Prostate gland (tissue), 2 donors: ENCODE data around the gene IPP. TPM values are rescaled to one million over a fixed set of nuclear protein-coding genes. Genes with fewer than 3 reads are reported as not detected.

ENCODE experiments used
- DNase-seq: peaks from one replicate; pipeline ENCODE4 v3.0.0-alpha.2; 2019; ENCODE audit warnings: low spot score
- H3K27ac ChIP-seq, 2 donors: fragments of 200-600 bp; sonication (generic); 2 replicates each; pipeline ENCODE4 v1.5.1; 2017 to 2019
- H3K27me3 ChIP-seq: fragments of 200-600 bp; sonication (generic); replicated peaks from 2 replicates; pipeline ENCODE4 v1.5.1; 2019; ENCODE audit not compliant: insufficient read depth
- H3K36me3 ChIP-seq, 2 donors: fragments of 200-600 bp; sonication (generic); 1 replicate in 1 of 2; 2 replicates in 1 of 2; pipeline versions ENCODE4 v1.5.1 to v1.8.1; 2017 to 2019
- H3K4me1 ChIP-seq: fragments of 200-600 bp; sonication (generic); replicated peaks from 2 replicates; pipeline ENCODE4 v1.5.1; 2019
- H3K4me3 ChIP-seq, 2 donors: fragments of 200-600 bp; sonication (generic); 2 replicates each; pipeline ENCODE4 v1.5.1; 2017 to 2019
- H3K9me3 ChIP-seq: fragments of 200-600 bp; sonication (generic); 2 replicates; pipeline ENCODE4 v1.5.1; 2017
- POLR2A ChIP-seq: fragments of 450-650 bp; IDR thresholded peaks from one replicate; pipeline ENCODE4 v1.6.1; 2016; ENCODE audit warnings: antibody characterized with exemption, mild to moderate bottlenecking
- POLR2AphosphoS5 ChIP-seq: sonication (generic); formaldehyde crosslinking; IDR thresholded peaks from one replicate; pipeline ENCODE4 v1.6.1; 2017; ENCODE audit warnings: antibody characterized with exemption
- WGBS: methylation state at CpG from one replicate; pipeline ENCODE4 v1.1.5; 2018; 5-methylcytosine and 5-hydroxymethylcytosine counted together
- intact Hi-C: fragments of 100-400 bp; cut with DNase I; formaldehyde crosslinking; loops from one replicate; pipeline ENCODE4 v1.14.2; 2022
- total RNA-seq, 2 donors: library from RNA; depleted of rRNA; stranded (reverse); fragments of >200 nt; gene quantifications; one replicate each; pipeline ENCODE4 v1.1.0, GENCODE V29; 2016
- TF ChIP-seq, protein P1 (sequence below), 4 experiments: fragments of 200-600 bp in 2 of 4; fragments of 450-650 bp in 2 of 4; sonication (generic) in 2 of 4; IDR thresholded peaks; 1 replicate in 3 of 4; 2 replicates in 1 of 4; pipeline ENCODE4 v1.5.1; 2016 to 2019; ENCODE audit warnings: antibody characterized with exemption in 4 of 4, mild to moderate bottlenecking in 2 of 4, moderate library complexity in 2 of 4

Gene IPP
- total RNA-seq, 2 donors from 2014 or later = 14.8 to 16.1 TPM

DNA sequence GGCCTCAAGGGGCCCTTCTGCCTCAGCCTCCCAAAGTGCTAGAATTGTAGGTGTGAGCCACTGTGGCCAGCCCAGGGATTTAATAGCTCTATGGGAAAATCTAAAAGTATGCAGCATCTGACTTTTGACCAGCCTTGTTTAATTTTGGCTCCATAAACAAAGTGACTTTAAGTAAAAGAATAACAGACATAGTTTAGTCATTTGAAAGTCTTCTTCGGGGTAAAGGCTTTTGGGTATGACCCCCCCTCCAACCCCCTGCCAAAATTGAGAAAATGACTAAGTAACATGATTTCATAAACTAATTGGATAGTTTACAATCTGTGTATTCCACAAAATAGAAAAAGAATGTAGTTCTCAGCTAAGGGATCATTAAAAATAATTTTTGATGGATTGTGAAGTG, 81.1 kb downstream of the IPP start:
- Histone ChIP-seq H3K27me3 (no peaks in the 10 kb centered on the region), H3K27ac (no peak overlapping the region), H3K4me1 (no peaks in the 10 kb centered on the region), H3K4me3 (no peak overlapping the region), H3K36me3 (no peaks in the 10 kb centered on the region), H3K9me3 (no peaks in the 10 kb centered on the region)
- intact Hi-C loops = no loop called here
- no peak for DNase-seq
- no peak for TF ChIP-seq POLR2A
- TF ChIP-seq, protein P1, sequence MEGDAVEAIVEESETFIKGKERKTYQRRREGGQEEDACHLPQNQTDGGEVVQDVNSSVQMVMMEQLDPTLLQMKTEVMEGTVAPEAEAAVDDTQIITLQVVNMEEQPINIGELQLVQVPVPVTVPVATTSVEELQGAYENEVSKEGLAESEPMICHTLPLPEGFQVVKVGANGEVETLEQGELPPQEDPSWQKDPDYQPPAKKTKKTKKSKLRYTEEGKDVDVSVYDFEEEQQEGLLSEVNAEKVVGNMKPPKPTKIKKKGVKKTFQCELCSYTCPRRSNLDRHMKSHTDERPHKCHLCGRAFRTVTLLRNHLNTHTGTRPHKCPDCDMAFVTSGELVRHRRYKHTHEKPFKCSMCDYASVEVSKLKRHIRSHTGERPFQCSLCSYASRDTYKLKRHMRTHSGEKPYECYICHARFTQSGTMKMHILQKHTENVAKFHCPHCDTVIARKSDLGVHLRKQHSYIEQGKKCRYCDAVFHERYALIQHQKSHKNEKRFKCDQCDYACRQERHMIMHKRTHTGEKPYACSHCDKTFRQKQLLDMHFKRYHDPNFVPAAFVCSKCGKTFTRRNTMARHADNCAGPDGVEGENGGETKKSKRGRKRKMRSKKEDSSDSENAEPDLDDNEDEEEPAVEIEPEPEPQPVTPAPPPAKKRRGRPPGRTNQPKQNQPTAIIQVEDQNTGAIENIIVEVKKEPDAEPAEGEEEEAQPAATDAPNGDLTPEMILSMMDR (IDR thresholded peaks at IDR 0.05) = no peak
- TF ChIP-seq POLR2AphosphoS5 = no peak
- WGBS = 35% methylated on average over 1 of the region's 1 CpG

DNA sequence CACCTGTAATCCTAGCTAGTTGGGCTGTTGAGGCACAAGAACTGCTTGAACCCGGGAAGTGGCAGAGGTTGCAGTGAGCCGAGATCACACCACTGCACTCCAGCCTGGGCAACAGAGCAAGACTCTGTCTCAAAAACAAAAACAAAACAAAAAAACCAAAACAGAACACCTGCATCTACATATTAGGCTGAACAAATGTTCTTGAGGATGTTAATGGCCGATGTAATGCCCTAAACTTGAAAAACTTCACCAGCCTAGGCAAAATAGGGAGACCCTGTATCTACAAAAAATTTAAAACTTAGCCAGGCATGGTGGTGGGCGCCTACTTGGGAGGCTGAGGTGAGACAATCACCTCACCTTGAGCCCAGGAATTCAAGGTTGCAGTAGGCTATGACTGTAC, 81.9 kb downstream of the IPP start:
- 97% methylated on average over 4 of the region's 4 CpGs for WGBS
- Histone ChIP-seq H3K27me3 (no peaks in the 10 kb centered on the region), H3K9me3 (no peaks in the 10 kb centered on the region), H3K4me1 (no peaks in the 10 kb centered on the region), H3K4me3 (no peak overlapping the region), H3K27ac (no peak overlapping the region), H3K36me3 (no peaks in the 10 kb centered on the region)
- DNase-seq = no peak
- TF ChIP-seq POLR2A = no peak
- TF ChIP-seq POLR2AphosphoS5 = no peak
- TF ChIP-seq, protein P1 (IDR thresholded peaks at IDR 0.05) = no peak
- intact Hi-C loops = no loop called here

DNA sequence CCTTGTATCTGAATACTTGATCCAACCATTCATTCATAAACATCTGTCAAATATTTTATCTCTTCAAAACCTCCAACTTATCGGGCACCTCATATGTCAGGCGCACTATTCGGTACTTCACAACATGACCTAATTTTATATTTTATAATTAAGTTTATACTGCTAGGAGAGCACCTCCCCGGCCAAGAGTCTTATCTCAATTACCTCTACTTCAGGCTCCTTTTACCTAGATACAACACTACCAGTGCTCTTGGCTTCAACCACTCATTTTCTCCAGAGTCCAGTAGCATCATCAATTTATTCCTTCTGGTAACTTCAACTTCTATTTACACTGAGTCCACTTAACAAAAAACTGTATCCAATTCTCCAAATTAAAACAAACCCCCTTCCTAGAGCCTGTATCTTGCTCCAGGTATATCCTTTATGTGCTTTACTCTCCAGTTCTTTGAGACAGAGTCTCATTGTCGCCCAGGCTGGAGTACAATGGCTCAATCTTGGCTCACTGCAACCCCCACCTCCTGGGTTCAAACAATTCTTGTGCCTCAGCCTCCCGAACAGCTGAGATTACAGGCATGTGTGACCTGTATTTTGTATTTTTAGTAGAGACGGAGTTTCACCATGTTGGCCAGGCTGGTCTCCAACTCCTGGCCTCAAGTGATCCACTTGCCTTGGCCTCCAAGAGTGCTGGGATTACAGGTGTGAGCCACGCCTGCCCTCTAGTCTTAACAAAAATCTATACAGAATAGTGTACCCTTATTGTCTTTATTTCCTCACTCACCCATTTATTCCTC, 82.9 kb downstream of the IPP start:
- DNase-seq = no peak
- H3K9me3 ChIP-seq = no peaks in the 10 kb centered on the region
- WGBS = 89% methylated on average over 8 of the region's 8 CpGs
- no peak overlapping the region for H3K4me3 ChIP-seq
- no peaks in the 10 kb centered on the region for H3K36me3 ChIP-seq
- intact Hi-C loops = no loop called here
- no peak overlapping the region for H3K27ac ChIP-seq
- no peaks in the 10 kb centered on the region for H3K27me3 ChIP-seq
- no peaks in the 10 kb centered on the region for H3K4me1 ChIP-seq
- no peak for TF ChIP-seq POLR2AphosphoS5
- TF ChIP-seq, protein P1 (IDR thresholded peaks at IDR 0.05) = no peak
- TF ChIP-seq POLR2A = no peak

DNA sequence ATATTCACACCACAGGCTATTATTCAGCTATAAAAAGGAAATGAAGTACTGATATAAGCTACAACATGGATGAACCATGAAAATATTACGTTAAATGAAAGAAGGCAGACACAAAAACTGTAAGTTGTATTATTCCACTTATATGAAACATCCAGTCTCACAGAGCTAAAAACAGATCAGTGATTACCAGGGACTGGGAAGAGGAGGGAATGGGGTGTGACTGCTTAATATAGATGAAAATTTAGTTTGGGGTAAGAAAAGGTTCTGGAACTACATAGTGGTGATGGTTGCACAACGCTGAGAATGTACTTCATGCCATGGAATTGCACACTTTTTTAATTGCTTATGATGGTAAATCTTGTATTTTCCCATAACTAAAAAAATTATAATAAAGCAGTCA, 83.6 kb downstream of the IPP start:
- no peak overlapping the region for H3K4me3 ChIP-seq
- H3K36me3 ChIP-seq = no peaks in the 10 kb centered on the region
- DNase-seq = no peak
- H3K9me3 ChIP-seq = no peaks in the 10 kb centered on the region
- intact Hi-C loops = no loop called here
- no peaks in the 10 kb centered on the region for H3K27me3 ChIP-seq
- no peak overlapping the region for H3K27ac ChIP-seq
- H3K4me1 ChIP-seq = no peaks in the 10 kb centered on the region
- 92% methylated on average over 2 of the region's 2 CpGs for WGBS
- no peak for TF ChIP-seq POLR2AphosphoS5
- TF ChIP-seq, protein P1 (IDR thresholded peaks at IDR 0.05) = no peak
- TF ChIP-seq POLR2A = no peak

DNA sequence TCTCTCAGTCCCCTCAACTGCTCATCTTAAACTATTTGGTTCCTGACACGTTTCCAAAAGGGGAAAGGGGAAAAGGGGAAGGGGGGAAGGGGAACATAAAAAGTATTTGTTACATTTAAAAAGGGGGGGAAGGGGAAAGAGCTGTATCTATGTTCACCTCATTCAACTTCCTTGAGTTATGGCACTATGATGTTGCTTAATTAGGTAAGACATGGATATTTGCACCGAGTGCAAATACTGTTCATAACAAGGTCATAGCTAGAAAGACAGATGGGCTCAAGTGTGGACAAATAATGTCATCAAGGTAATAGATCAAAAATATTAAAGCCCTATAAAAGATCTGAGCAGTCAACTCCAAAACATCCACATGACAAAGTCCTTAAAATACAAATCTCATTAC, 90.1 kb downstream of the IPP start:
- Histone ChIP-seq H3K9me3 (no peaks in the 10 kb centered on the region), H3K27ac (no peak overlapping the region), H3K4me3 (no peak overlapping the region), H3K4me1 (no peaks in the 10 kb centered on the region), H3K36me3 (peaks cover 0 to 15% of the 10 kb centered on the region in 2 donors), H3K27me3 (no peaks in the 10 kb centered on the region)
- TF ChIP-seq, protein P1 (IDR thresholded peaks at IDR 0.05) = no peak
- TF ChIP-seq POLR2A (no peak), POLR2AphosphoS5 (no peak)
- WGBS = 61% methylated on average over 2 of the region's 2 CpGs
- intact Hi-C loops = no loop called here
- DNase-seq = no peak
